ENCODE results near the gene HIGD2A.

The HIGD2A gene

GRCh38 chr5:176438959-176439757 is 50.6 kb downstream of the HIGD2A start:
- no peak for DNase-seq
- Histone ChIP-seq H3K9me3 (ENCODE audit: severe bottlenecking) (peaks cover 4% of the 10 kb centered on the region), H3K27ac (no peak overlapping the region), H3K36me3 (no peaks in the 10 kb centered on the region), H3K4me3 (ENCODE audit: low read depth, low read length) (no peak overlapping the region), H3K27me3 (ENCODE audit: insufficient read depth, low read depth, severe bottlenecking) (no peaks in the 10 kb centered on the region)
- no peak for TF ChIP-seq CTCF (IDR thresholded peaks at IDR 0.05; ENCODE audit: low read depth, low read length)

Data from WERI-Rb-1 (cell line).